Activated CD8-positive, alpha-beta memory T cell treated with anti-CD3 and anti-CD28 coated beads for 1 hour (primary cell): ENCODE measurements around the gene REXO1.

ENCODE experiments used
- DNase-seq, 2 donors: peaks; one replicate each; pipeline ENCODE4 v3.0.0-alpha.2; 2020; ENCODE audit warnings: low read depth in 1 of 2; ENCODE audit errors: extremely low read depth in 1 of 2

The REXO1 gene

DNA sequence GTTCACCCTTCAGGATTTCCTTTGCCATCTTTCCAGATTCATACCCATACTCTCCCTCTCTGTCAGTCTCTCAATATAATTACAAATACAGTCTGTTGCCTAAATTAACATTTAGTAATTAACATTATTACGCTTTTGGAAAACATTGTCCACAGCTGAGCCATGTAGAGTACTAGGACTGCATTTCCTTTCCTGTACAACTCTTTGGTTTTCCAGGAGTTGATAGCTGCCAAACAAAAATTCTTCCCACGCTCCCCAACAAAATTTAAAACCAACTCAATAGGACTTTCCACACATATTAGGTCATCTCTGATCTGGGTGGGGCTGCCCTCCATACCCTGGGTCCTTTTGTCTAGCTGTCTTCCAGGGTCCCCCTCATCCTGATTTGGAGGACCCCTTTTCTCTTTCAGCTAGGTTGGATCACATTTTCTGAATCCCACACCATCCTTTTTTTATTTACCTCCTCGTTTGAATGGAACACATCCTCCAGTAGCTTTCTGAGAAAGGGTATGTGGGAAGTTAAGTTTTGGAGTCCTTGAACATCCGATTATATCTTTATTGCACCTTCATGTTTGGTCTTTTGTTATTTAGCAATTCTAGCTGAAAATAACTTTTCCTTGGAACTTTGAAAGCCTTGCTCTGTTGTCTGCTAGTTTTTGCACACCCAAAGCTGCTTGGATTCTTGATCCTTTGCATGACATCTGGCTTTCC lies 77.3 kb downstream of the REXO1 start:
- DNase-seq: no peak

DNA sequence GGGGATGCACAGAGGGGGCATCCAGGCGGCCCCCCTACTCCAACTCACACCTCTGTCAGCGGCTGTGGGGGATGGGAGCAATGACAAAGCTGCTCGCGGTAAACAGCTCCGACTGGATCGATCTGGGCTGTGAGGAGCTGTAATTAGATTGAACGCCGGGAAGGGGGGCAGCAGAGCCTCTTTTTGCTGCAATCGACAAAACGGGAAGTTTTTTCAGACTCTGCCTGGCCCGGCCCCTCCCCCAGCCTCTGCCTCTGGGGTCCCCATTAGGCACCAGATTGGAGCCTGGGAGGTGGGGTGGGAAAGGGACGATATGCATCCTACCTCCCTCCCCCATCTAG lies 78.7 kb downstream of the REXO1 start:
- no peak for DNase-seq

DNA sequence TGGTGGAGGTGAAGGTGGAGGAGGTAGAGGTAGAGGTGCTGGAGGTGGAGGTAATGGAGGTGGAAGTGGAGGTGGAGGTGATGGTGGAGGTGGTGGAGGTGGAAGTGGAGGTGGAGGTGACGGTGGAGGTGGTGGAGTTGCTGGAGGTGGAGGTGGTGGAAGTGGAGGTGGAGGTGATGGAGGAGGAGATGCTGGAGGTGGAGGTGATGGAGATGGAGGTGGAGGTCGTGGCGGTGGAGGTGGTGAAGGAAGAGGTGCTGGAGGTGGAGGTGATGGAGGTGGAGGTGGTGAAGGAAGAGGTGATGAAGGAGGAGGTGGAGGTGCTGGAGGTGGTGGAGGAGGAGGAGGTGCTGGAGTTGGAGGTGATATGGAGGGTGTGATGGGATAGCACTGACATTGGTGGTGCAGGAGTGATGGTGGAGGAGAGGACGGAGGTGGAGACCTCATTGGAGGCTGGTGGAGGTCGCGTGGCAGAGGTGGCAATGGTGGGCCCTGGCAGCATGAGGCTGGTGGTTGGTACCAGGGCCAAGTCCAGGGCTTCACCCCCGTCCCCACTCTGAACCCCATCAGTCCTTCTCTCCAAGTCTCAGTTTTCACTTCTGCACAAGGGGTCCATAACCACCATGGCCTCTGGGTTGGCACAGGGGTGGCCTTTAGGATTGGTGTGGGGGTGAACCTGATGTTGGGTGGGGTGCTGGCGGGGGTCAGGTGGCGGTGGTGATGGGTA lies 79.2 kb downstream of the REXO1 start:
- no peak for DNase-seq

DNA sequence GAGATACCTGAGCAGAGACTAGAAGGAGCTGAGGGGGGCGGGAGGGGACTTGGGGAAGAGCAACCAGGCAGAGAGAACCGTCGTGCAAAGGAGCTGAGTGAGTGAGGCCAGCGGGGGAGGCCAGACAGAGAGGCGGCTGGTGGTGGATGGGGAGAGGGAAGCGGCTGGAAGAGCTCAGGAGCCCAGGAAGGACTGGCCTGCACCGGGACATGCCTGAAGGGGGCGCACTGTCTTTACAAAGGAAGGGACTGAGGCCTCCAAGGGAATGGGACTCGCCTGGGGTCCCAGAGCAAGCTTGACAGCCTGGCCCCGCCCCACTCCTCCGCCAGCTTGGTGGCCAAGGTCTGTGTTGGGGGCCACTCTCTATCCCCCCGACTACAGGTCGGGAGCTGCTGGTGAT lies 80.0 kb downstream of the REXO1 start:
- DNase-seq: no peak

GRCh38 chr19:1767464-1767933 lies 80.8 kb downstream of the REXO1 start:
- DNase-seq: peak; percentile 14 to 44

- no peak for DNase-seq
Observed at GRCh38 chr19:1766800-1767352, 81.4 kb downstream of the REXO1 start.

GRCh38 chr19:1765904-1766799 lies 82.1 kb downstream of the REXO1 start:
- DNase-seq: no peak
